Fibroblast of pulmonary artery (primary cell): ENCODE results near the gene PRLH.

ENCODE experiments used
- DNase-seq: peaks from one replicate; pipeline ENCODE4 v3.0.0-alpha.2; 2010; ENCODE audit warnings: low read depth
- H3K4me3 ChIP-seq: replicated peaks from 2 replicates; pipeline ENCODE4 v1.5.1; 2011; ENCODE audit warnings: low read depth, mild to moderate bottlenecking, control low read depth, low read length, moderate library complexity
- TF ChIP-seq, protein P1 (sequence below): IDR thresholded peaks from 2 replicates; pipeline ENCODE4 v1.5.1; 2011; ENCODE audit warnings: mild to moderate bottlenecking, control low read depth, low read length, inconsistent platforms; ENCODE audit errors: missing control alignments

Gene PRLH

DNA sequence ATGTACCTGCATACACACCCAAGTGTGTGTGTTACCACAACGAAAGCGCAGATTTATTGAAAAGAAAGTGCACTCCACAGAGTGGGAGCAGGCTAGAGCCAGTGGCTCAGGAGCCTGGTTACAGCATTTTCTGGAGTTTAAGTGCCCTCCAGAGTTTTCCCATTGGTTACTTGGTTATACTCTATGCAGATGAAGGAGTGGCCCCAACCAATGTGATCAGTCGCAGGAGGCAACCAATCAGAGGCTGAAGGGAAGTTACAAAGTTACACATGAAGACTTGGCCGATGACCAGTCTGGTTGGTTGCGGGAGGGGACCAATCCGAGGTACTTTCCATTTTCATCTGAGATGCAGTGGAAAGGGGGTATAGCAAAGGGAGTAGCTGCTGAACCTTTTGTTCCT lies 13.5 kb upstream of the PRLH start:
- no peak overlapping the region for H3K4me3 ChIP-seq
- TF ChIP-seq, protein P1, sequence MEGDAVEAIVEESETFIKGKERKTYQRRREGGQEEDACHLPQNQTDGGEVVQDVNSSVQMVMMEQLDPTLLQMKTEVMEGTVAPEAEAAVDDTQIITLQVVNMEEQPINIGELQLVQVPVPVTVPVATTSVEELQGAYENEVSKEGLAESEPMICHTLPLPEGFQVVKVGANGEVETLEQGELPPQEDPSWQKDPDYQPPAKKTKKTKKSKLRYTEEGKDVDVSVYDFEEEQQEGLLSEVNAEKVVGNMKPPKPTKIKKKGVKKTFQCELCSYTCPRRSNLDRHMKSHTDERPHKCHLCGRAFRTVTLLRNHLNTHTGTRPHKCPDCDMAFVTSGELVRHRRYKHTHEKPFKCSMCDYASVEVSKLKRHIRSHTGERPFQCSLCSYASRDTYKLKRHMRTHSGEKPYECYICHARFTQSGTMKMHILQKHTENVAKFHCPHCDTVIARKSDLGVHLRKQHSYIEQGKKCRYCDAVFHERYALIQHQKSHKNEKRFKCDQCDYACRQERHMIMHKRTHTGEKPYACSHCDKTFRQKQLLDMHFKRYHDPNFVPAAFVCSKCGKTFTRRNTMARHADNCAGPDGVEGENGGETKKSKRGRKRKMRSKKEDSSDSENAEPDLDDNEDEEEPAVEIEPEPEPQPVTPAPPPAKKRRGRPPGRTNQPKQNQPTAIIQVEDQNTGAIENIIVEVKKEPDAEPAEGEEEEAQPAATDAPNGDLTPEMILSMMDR, result no peak
- DNase-seq, result no peak

DNA sequence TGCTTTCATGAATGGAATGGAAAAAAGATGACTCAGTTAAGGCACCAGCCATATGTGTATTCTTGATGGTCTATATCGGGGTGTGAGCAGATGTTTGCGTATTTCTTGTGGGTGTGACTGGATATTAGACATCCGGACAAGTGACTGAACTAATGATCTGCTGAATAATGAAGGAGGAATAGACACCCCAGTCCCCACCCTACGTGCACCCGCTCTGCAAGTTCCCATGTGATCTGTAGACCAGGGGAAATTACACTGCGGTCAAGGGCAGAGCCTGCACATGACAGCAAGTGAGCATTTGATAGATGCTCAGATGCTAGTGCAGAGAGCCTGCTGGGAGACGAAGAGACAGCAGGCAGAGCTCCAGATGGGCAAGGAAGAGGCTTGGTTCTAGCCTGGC lies 12.4 kb upstream of the PRLH start:
- TF ChIP-seq, protein P1, result no peak

DNA sequence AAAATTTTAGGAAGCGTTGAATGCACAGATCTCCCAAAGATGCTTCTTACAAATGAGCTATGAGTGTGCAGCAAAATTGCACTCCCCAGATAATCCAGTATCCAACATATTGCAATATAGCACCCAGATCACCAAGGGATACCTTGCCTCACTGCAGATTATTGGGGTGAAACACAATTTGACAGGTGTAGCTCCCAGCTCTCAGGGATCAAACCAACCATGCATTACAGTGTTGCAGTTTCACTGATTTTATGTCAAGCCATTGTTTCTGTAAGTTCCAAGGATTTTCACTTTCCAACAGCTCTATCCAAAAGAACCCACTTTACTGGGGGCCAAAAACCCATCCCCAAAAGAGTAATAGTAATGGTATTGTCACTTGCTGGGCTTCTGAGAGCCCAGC lies 10.8 kb upstream of the PRLH start:
- H3K4me3 ChIP-seq, result no peak overlapping the region
- no peak for DNase-seq
- TF ChIP-seq, protein P1, result no peak

More for the DNA sequence above, 12.4 kb upstream of the PRLH start:
- no peak for DNase-seq
- H3K4me3 ChIP-seq, result no peak overlapping the region

DNA sequence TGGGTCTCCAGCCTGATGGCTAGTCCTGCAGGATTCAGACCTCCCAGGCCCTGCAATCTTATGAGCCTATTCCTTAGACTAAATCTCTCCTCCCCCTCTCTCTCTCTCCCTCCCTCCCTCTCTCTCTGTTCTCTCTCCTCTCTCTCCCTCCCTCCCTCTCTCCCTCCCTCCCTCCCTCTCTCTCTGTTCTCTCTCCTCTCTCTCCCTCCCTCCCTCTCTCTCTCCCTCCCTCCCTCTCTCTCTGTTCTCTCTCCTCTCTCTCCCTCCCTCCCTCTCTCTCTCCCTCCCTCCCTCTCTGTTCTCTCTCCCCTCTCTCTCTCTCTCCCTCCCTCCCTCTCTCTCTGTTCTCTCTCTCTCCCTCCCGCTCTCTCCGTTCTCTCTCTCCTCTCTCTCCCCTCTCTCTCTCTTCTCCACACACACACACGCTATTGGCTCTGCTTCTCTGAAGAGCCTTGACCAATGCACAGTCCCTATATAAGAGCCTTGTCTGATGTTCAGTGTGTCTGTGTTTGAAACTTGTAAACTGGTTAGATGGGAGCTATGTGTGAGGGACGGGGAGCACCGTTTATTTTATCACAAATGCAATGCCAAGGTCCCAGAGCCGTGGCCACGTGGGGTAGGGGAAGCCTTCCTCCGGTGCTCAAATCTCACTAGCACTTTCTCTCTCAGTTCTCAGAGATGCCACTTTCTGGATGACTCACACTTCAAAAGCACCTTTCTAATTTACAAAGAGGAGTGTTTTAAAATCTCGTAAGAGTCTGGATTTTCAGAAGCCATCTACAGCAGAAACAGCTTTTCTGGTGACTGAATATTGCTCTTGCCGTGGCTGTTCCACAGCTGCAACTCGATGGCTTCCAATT lies 9.4 kb upstream of the PRLH start:
- H3K4me3 ChIP-seq, result no peak overlapping the region
- TF ChIP-seq, protein P1, result no peak
- no peak for DNase-seq

DNA sequence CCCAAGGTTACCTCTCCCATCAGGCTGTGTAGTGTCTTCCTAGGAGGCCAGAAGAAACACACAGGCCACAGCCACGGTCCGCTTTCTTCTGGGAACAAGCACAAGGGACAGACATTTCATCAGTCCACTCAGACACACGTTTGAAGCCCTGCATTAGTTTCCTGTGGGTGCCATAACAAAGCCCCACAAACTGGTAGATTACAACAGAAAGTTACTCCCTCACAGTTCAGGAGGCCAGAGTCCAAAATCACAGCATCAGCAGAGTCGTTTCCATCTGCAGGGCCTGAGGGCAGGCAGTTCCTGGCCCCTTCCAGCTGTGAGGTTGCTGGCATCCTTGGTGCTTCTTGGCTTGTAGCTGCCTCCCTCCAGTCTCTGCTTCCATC lies 8.8 kb upstream of the PRLH start:
- no peak for DNase-seq
- H3K4me3 ChIP-seq, result no peak overlapping the region
- TF ChIP-seq, protein P1, result no peak

DNA sequence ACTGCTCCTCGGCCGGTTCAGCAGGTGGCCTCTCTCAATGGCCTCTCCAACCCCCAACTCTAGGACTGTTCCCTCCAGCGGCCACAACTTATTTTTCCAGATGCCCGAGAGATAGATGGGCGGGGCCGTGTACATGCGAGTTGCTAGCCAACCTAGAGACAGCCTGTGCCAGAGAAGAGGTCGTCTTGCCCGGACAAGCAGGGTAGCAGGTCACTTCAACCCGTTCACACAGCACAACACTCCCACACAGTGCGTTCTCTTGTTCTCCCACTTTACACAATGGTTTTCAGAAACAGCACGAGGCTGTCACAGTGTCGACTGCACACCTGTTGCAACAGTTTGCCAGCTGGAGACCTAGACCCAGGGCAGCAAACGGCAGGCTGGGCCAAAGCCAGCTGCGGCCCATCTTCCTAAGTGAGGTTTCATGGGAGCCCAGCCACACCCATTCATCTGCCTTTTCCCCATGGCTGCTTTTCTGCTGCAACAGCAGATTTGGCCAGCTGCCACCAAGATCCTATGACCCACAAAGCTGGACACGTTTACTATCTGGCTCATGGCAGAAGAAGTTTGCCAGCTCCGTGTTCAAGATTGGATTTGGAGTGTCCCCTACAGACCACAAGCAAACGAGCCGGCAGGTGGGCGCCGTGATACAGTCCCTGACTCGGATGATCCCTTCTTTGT lies 7.3 kb upstream of the PRLH start:
- TF ChIP-seq, protein P1, result no peak
- H3K4me3 ChIP-seq, result no peak overlapping the region
- DNase-seq, result peak; percentile 57
